HG03457 (cell line): ENCODE results near the gene METTL14.

Experiments used
- ATAC-seq: cut with Tn5 transposase; IDR thresholded peaks from one replicate; pipeline ENCODE4 v1.9.1; 2021; ENCODE audit warnings: moderate number of reproducible peaks; ENCODE audit not compliant: unreplicated experiment

METTL14 gene

GRCh38 chr4:118732591-118733330 lies 47.6 kb downstream of the METTL14 start:
- ATAC-seq, result no peak

GRCh38 chr4:118734491-118735205 lies 49.5 kb downstream of the METTL14 start:
- no peak for ATAC-seq

GRCh38 chr4:118736900-118737299 lies 51.7 kb downstream of the METTL14 start:
- ATAC-seq, result no peak

- no peak for ATAC-seq
Measured at GRCh38 chr4:118738090-118738489, 52.9 kb downstream of the METTL14 start.

GRCh38 chr4:118739022-118739713 lies 54.0 kb downstream of the METTL14 start:
- no peak for ATAC-seq

GRCh38 chr4:118740869-118741268 lies 55.7 kb downstream of the METTL14 start:
- ATAC-seq, result no peak

- no peak for ATAC-seq
Measured at GRCh38 chr4:118741301-118741855, 56.2 kb downstream of the METTL14 start.

- ATAC-seq, result no peak
Measured at GRCh38 chr4:118742050-118742449, 56.9 kb downstream of the METTL14 start.

- ATAC-seq, result no peak
Measured at GRCh38 chr4:118743867-118744266, 58.7 kb downstream of the METTL14 start.

GRCh38 chr4:118745357-118745756 lies 60.2 kb downstream of the METTL14 start:
- no peak for ATAC-seq

GRCh38 chr4:118746251-118746919 lies 61.2 kb downstream of the METTL14 start:
- ATAC-seq, result no peak

GRCh38 chr4:118749347-118749988 lies 64.3 kb downstream of the METTL14 start:
- no peak for ATAC-seq

GRCh38 chr4:118751629-118752323 lies 66.6 kb downstream of the METTL14 start:
- no peak for ATAC-seq

- ATAC-seq, result no peak
Measured at GRCh38 chr4:118752551-118752950, 67.4 kb downstream of the METTL14 start.

GRCh38 chr4:118753096-118753495 lies 67.9 kb downstream of the METTL14 start:
- ATAC-seq, result no peak

- ATAC-seq, result no peak
Measured at GRCh38 chr4:118753685-118754084, 68.5 kb downstream of the METTL14 start.

GRCh38 chr4:118754890-118755289 lies 69.7 kb downstream of the METTL14 start:
- ATAC-seq, result no peak

GRCh38 chr4:118755438-118756226 lies 70.4 kb downstream of the METTL14 start:
- no peak for ATAC-seq

GRCh38 chr4:118756429-118756828 lies 71.2 kb downstream of the METTL14 start:
- ATAC-seq, result no peak
